CD14-positive monocyte (primary cell): ENCODE measurements around the gene CENPQ. TPM values are rescaled to one million over a fixed set of nuclear protein-coding genes. Genes with fewer than 3 reads are reported as not detected.

ENCODE experiments used
- DNase-seq, 3 donors: peaks; one replicate each; pipeline ENCODE4 v3.0.0-alpha.2; 2011 to 2022
- H2AFZ ChIP-seq: 2 replicates; pipeline ENCODE4 v1.6.0; 2012; ENCODE audit warnings: mild to moderate bottlenecking, low read depth, low read length, inconsistent platforms; ENCODE audit not compliant: insufficient read depth, poor library complexity, severe bottlenecking
- H3K27ac ChIP-seq, 2 donors: 1 replicate in 1 of 2; 2 replicates in 1 of 2; pipeline ENCODE4 v1.5.1; 2012 to 2013; ENCODE audit warnings: low read length in 2 of 2, control low read depth in 1 of 2, inconsistent platforms in 1 of 2, low read depth in 1 of 2, mild to moderate bottlenecking in 1 of 2
- H3K27me3 ChIP-seq, 2 donors: one replicate each; pipeline versions ENCODE4 v1.6.0 to v1.6.1; 2011 to 2013; ENCODE audit warnings: low read length in 2 of 2; ENCODE audit not compliant: control insufficient read depth in 2 of 2, insufficient read depth in 2 of 2
- H3K36me3 ChIP-seq, 2 donors: replicated peaks in 1 of 2; 1 replicate in 1 of 2; 2 replicates in 1 of 2; pipeline versions ENCODE4 v1.5.1 to v1.6.1; 2012 to 2013; ENCODE audit warnings: low read length in 2 of 2, control low read depth in 1 of 2, inconsistent platforms in 1 of 2, mild to moderate bottlenecking in 1 of 2; ENCODE audit not compliant: insufficient read depth in 2 of 2, control insufficient read depth in 1 of 2
- H3K4me1 ChIP-seq, 2 donors: 1 replicate in 1 of 2; 2 replicates in 1 of 2; pipeline versions ENCODE4 v1.5.1 to v1.6.1; 2012 to 2013; ENCODE audit warnings: low read length in 2 of 2, control low read depth in 1 of 2, inconsistent platforms in 1 of 2, mild to moderate bottlenecking in 1 of 2, moderate library complexity in 1 of 2; ENCODE audit not compliant: insufficient read depth in 2 of 2, control insufficient read depth in 1 of 2
- H3K4me2 ChIP-seq: replicated peaks from 2 replicates; pipeline ENCODE3; 2012; ENCODE audit warnings: low read length, moderate library complexity, mild to moderate bottlenecking; ENCODE audit not compliant: poor library complexity, severe bottlenecking; ENCODE audit errors: extremely low read depth
- H3K4me3 ChIP-seq, 3 experiments: fragments of 200-600 bp in 1 of 3; sonication (generic) in 1 of 3; replicated peaks in 1 of 3; 1 replicate in 2 of 3; 2 replicates in 1 of 3; pipeline ENCODE4 v1.5.1; 2011 to 2013; ENCODE audit warnings: low read length in 3 of 3, mild to moderate bottlenecking in 3 of 3, control low read depth in 2 of 3, low read depth in 2 of 3, inconsistent platforms in 1 of 3, moderate library complexity in 1 of 3
- H3K79me2 ChIP-seq: 2 replicates; pipeline ENCODE4 v1.6.0; 2012; ENCODE audit warnings: mild to moderate bottlenecking, control low read depth, inconsistent platforms, low read length, moderate library complexity; ENCODE audit not compliant: insufficient read depth
- H3K9ac ChIP-seq: 2 replicates; pipeline ENCODE4 v1.6.0; 2017; ENCODE audit warnings: low read length, mild to moderate bottlenecking; ENCODE audit not compliant: insufficient read depth, poor library complexity, severe bottlenecking
- H3K9me3 ChIP-seq, 2 donors: replicated peaks in 1 of 2; 1 replicate in 1 of 2; 2 replicates in 1 of 2; pipeline versions ENCODE4 v1.5.1 to v1.6.1; 2012 to 2013; ENCODE audit warnings: low read length in 2 of 2, control low read depth in 1 of 2; ENCODE audit not compliant: control insufficient read depth in 1 of 2, insufficient read depth in 1 of 2
- H4K20me1 ChIP-seq: 2 replicates; pipeline ENCODE4 v1.6.0; 2012; ENCODE audit warnings: mild to moderate bottlenecking, low read length, control low read depth, moderate library complexity; ENCODE audit not compliant: insufficient read depth
- H3K27ac Mint-ChIP-seq, 7 donors: one replicate each; pipeline ENCODE4 v1.8.0; 2020; ENCODE audit warnings: mild to moderate bottlenecking in 7 of 7, mixed read lengths in 7 of 7, moderate library complexity in 6 of 7, inconsistent platforms in 2 of 7
- H3K27me3 Mint-ChIP-seq, 3 donors: one replicate each; pipeline ENCODE4 v1.8.0; 2021 to 2022; ENCODE audit warnings: low read depth in 3 of 3, mild to moderate bottlenecking in 3 of 3, mixed read lengths in 3 of 3, moderate library complexity in 3 of 3, inconsistent platforms in 1 of 3
- H3K36me3 Mint-ChIP-seq, 2 donors: one replicate each; pipeline ENCODE4 v1.8.0; 2020; ENCODE audit warnings: mixed read lengths in 2 of 2, inconsistent platforms in 1 of 2, mild to moderate bottlenecking in 1 of 2
- H3K4me1 Mint-ChIP-seq: one replicate; pipeline ENCODE4 v1.8.0; 2020; ENCODE audit warnings: mild to moderate bottlenecking, mixed read lengths
- H3K4me3 Mint-ChIP-seq, 2 donors: one replicate each; pipeline ENCODE4 v1.8.0; 2020; ENCODE audit warnings: mild to moderate bottlenecking in 2 of 2, mixed read lengths in 2 of 2, moderate library complexity in 1 of 2
- H3K9me3 Mint-ChIP-seq, 7 donors: one replicate each; pipeline ENCODE4 v1.8.0; 2020 to 2022; ENCODE audit warnings: mixed read lengths in 7 of 7, mild to moderate bottlenecking in 6 of 7, moderate library complexity in 6 of 7, inconsistent platforms in 2 of 7
- CTCF ChIP-seq: fragments of 200-600 bp; IDR thresholded peaks from one replicate; pipeline ENCODE4 v1.8.0; 2022; ENCODE audit warnings: antibody characterized with exemption, mild to moderate bottlenecking
- WGBS: methylation state at CpG from one replicate; pipeline ENCODE4 v1.1.5; 2013; ENCODE audit warnings: missing lambda C conversion rate; ENCODE audit not compliant: insufficient coverage; 5-methylcytosine and 5-hydroxymethylcytosine counted together
- intact Hi-C, 2 donors: fragments of 100-400 bp; cut with micrococcal nuclease; formaldehyde crosslinking; loops; one replicate each; pipeline versions ENCODE4 v1.15.0 to v1.15.1; 2023
- polyA plus RNA-seq, 3 donors: library from polyadenylated mRNA; depleted of rRNA in 1 of 3; unstranded in 2 of 3; stranded (reverse) in 1 of 3; fragments of 300-500 nt in 2 of 3; fragments of >200 nt in 1 of 3; fragmentation: Illumina TruSeq in 2 of 3; gene quantifications; 1 replicate in 2 of 3; 2 replicates in 1 of 3; pipeline ENCODE4 v1.2.3, GENCODE V29; 2012 to 2021

Gene CENPQ
- polyA plus RNA-seq, 3 donors = 0.87 to 3.3 (median 3.0) TPM

- Mint-ChIP-seq H3K27ac (peak overlapping the region; percentile 97 to 100 (median 98)), H3K4me1 (peaks cover 35% of the 10 kb centered on the region), H3K9me3 (no peaks in the 10 kb centered on the region), H3K36me3 (peaks cover 3 to 11% of the 10 kb centered on the region in 2 donors), H3K4me3 (peak overlapping the region; percentile 92 to 99), H3K27me3 (peaks cover 0 to 4% (median 0%) of the 10 kb centered on the region in 3 donors)
- Histone ChIP-seq H4K20me1 (no peaks in the 10 kb centered on the region), H3K4me2 (peak overlapping the region; percentile 82), H3K9ac (peak overlapping the region; percentile 80), H3K4me3 (peak overlapping the region; percentile 86 to 87 (median 86)), H2AFZ (peak overlapping the region; percentile 86), H3K79me2 (peaks cover 60% of the 10 kb centered on the region), H3K4me1 (peaks cover 25 to 33% of the 10 kb centered on the region in 2 donors), H3K36me3 (peaks cover 4 to 15% of the 10 kb centered on the region in 2 donors), H3K27ac (peak overlapping the region; percentile 57 to 94), H3K27me3 (no peaks in the 10 kb centered on the region), H3K9me3 (no peaks in the 10 kb centered on the region)
- DNase-seq = no peak
- intact Hi-C loops = no loop called here
- TF ChIP-seq CTCF = no peak
- WGBS = 2% methylated on average over 5 of the region's 7 CpGs
Observed at GRCh38 chr6:49462599-49462926, 607 bp upstream of the CENPQ start.

- intact Hi-C loops = no loop called here
Observed at GRCh38 chr6:49463612-49463967, 420 bp downstream of the CENPQ start.

More at GRCh38 chr6:49463612-49463967, 420 bp downstream of the CENPQ start:
- Histone ChIP-seq H3K4me1 (peaks cover 25 to 33% of the 10 kb centered on the region in 2 donors), H4K20me1 (no peaks in the 10 kb centered on the region), H3K27ac (peak overlapping the region in 1 of 2 donors; percentile 94), H3K4me2 (peak overlapping the region; percentile 82), H3K9ac (peak overlapping the region; percentile 80), H2AFZ (peak overlapping the region; percentile 86), H3K79me2 (peaks cover 71% of the 10 kb centered on the region), H3K36me3 (peaks cover 0 to 8% of the 10 kb centered on the region in 2 donors), H3K9me3 (no peaks in the 10 kb centered on the region), H3K4me3 (peak overlapping the region; percentile 86 to 87 (median 86)), H3K27me3 (no peaks in the 10 kb centered on the region)
- peaks cover 0 to 4% of the 10 kb centered on the region in 2 donors for H3K36me3 Mint-ChIP-seq
- no peaks in the 10 kb centered on the region for H3K9me3 Mint-ChIP-seq
- H3K4me1 Mint-ChIP-seq = peaks cover 37% of the 10 kb centered on the region
- peak overlapping the region; percentile 97 to 100 (median 98) for H3K27ac Mint-ChIP-seq
- peak in 1 of 3 donors; percentile 5 for DNase-seq
- peaks cover 0 to 4% (median 0%) of the 10 kb centered on the region in 3 donors for H3K27me3 Mint-ChIP-seq
- 0% methylated on average over 1 of the region's 4 CpGs for WGBS
- peak overlapping the region; percentile 92 to 99 for H3K4me3 Mint-ChIP-seq
- no peak for TF ChIP-seq CTCF
